Heart right ventricle (tissue), 16 donors: ENCODE results near the gene LARP6. TPM values are rescaled to one million over a fixed set of nuclear protein-coding genes. Genes with fewer than 3 reads are reported as not detected.
"Not testable (repeated sequence)": the region's sequence is repeated elsewhere in the genome, so short reads cannot be mapped to it uniquely, and the experiment has no call there.

ENCODE experiments used
- ATAC-seq, 8 donors: fragments of 200-7000 bp; cut with Tn5 transposase; one replicate each; pipeline ENCODE4 v1.9.1; 2020; ENCODE audit warnings: mild to moderate bottlenecking in 8 of 8, moderate library complexity in 8 of 8, moderate number of reproducible peaks in 1 of 8
- DNase-seq, 2 donors: peaks; one replicate each; pipeline ENCODE4 v3.0.0-alpha.2; 2020
- H3K27ac ChIP-seq, 10 donors: fragments of 200-600 bp; sonication (generic) in 2 of 10; one replicate each; pipeline versions ENCODE4 v1.5.0 to v1.8.0; 2020 to 2022; ENCODE audit warnings: mild to moderate bottlenecking in 3 of 10
- H3K27me3 ChIP-seq, 7 donors: fragments of 200-600 bp; one replicate each; pipeline ENCODE4 v1.8.0; 2021 to 2022; ENCODE audit warnings: mild to moderate bottlenecking in 2 of 7
- H3K36me3 ChIP-seq, 9 donors: fragments of 200-600 bp; sonication (generic) in 1 of 9; one replicate each; pipeline versions ENCODE4 v1.5.0 to v1.8.0; 2020 to 2022; ENCODE audit warnings: mild to moderate bottlenecking in 2 of 9
- H3K4me1 ChIP-seq, 9 donors: fragments of 200-600 bp; sonication (generic) in 1 of 9; one replicate each; pipeline versions ENCODE4 v1.5.0 to v1.8.0; 2020 to 2022; ENCODE audit warnings: mild to moderate bottlenecking in 4 of 9
- H3K4me3 ChIP-seq, 10 donors: fragments of 200-600 bp; sonication (generic) in 2 of 10; one replicate each; pipeline versions ENCODE4 v1.5.0 to v1.8.0; 2020 to 2022; ENCODE audit warnings: mild to moderate bottlenecking in 7 of 10, moderate library complexity in 2 of 10
- H3K9me3 ChIP-seq, 11 donors: fragments of 200-600 bp in 10 of 11; sonication (generic) in 2 of 11; one replicate each; pipeline versions ENCODE4 v1.5.0 to v1.8.0; 2013 to 2022; ENCODE audit warnings: mild to moderate bottlenecking in 2 of 11, control low read depth in 1 of 11, moderate library complexity in 1 of 11
- CTCF ChIP-seq, 9 donors: fragments of 200-600 bp; sonication (generic) in 2 of 9; IDR thresholded peaks; one replicate each; pipeline versions ENCODE4 v1.5.0 to v1.8.0; 2021 to 2022; ENCODE audit warnings: antibody characterized with exemption in 9 of 9, mild to moderate bottlenecking in 5 of 9, moderate library complexity in 1 of 9
- WGBS, 2 donors: extraction: QIAGEN DNeasy Blood & Tissue Kit; methylation state at CpG; one replicate each; pipeline ENCODE4 v1.1.7; 2013; ENCODE audit warnings: inconsistent platforms in 1 of 2; 5-methylcytosine and 5-hydroxymethylcytosine counted together
- intact Hi-C, 10 donors: fragments of 100-400 bp; cut with DNase I; formaldehyde crosslinking; loops; one replicate each; pipeline versions ENCODE4 v1.11.1 to v1.14.2; 2022
- polyA plus RNA-seq, 2 donors: library from polyadenylated mRNA; stranded (reverse); fragments of 200-250 nt; gene quantifications; one replicate each; pipeline ENCODE4 v1.2.3, GENCODE V29; 2013
- total RNA-seq, 10 donors: library from RNA; stranded (reverse); fragmentation: NEBNext Ultra II Directional in 3 of 10; extraction: Animal tissue kit (Norgen Biotek cat#: 25700) in 3 of 10; gene quantifications; one replicate each; pipeline versions ENCODE4 v1.2.1 to v1.2.4, GENCODE V29; 2021 to 2023
- donor health status: Arrhythmogenic right ventricular cardiomyopathy.
- donor health status: ischemic (EF 13 %, LVEDD 7.1; RV severe dilation, severe dysfunction).
- donor health status: healthy with polysubstance abuse.
- donor health status: DM: no; HTN: yes; CAD: no.
- donor health status: DM: no; HTN: no; CAD: no.
- donor health status: ischemic (EF 25% LVEDD 6.9; RV normal size, moderate dysfunction).
- donor health status: ischemic (EF 25% LVEDD 5.7; RV mildly dilated, moderate dysfunction).
- donor health status: healthy.
- donor health status: DM: yes; HTN: yes; CAD: no.
- donor health status: Ischemic cardiomyopathy.
- donor health status: ischemic (EF 35%, LVEDD 5.7; RV mildly dilated, moderate dysfunction).
- donor health status: nonischemic (EF 11% LVEDD 7.7; RV severe dilation, severe dysfunction).
- donor health status: DM: yes; HTN: yes; CAD: no.
- donor health status: PGD.
- donor health status: ischemic (EF 29% LVEDD 5.4; RV normal size, mild dysfunction).
- donor health status: nonischemic (EF 23%, LVEDD 6.1; RV moderate dilation, normal function).

Gene LARP6
- total and polyA plus RNA-seq, 12 donors = 22.8 to 86.2 (median 38.9) TPM

- Histone ChIP-seq H3K4me3 (no peak overlapping the region), H3K36me3 (no peaks in the 10 kb centered on the region), H3K27me3 (no peaks in the 10 kb centered on the region), H3K9me3 (peaks cover 0 to 7% (median 0%) of the 10 kb centered on the region in 11 donors), H3K27ac (no peak overlapping the region), H3K4me1 (no peaks in the 10 kb centered on the region)
- intact Hi-C loops = loop anchor here in 6 of 10 donors (10.0 kb wide), 3 partner anchors 94 to 254 kb away; no protein-coding TSS in a partner anchor
- 98 to 99% methylated on average over 2 of the region's 2 CpGs for WGBS, 2 donors
- DNase-seq (no peak), ATAC-seq (no peak)
- TF ChIP-seq CTCF (IDR thresholded peaks at IDR 0.05) = no peak
Observed at GRCh38 chr15:70818580-70818979, 35.4 kb downstream of the LARP6 start.

DNA sequence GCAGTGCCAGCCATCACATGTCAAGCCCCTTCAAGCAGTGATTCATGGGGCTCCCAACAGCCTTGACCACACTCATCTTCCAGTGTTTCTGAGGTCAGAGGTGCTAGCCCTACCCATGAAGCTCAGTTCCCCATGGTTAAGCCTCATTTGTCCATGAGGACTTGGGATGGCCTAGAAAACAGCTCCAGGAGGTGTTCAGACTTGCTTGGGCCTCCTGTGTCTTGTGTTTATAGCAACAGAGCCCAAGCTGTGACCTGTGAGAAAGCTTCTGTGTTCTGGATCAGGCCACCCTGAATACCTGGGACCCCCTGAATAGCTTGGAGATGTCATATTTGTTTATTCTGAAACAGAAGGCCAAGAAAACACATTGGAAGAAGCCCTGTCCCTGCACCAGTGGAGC is 36.7 kb downstream of the LARP6 start:
- intact Hi-C loops = loop anchor here in 6 of 10 donors (10.0 kb wide), 3 partner anchors 92 to 252 kb away; no protein-coding TSS in a partner anchor
- ATAC-seq (no peak), DNase-seq (no peak)
- no peaks in the 10 kb centered on the region for H3K27me3 ChIP-seq
- no peaks in the 10 kb centered on the region for H3K36me3 ChIP-seq
- H3K4me3 ChIP-seq = no peak overlapping the region
- H3K4me1 ChIP-seq = peaks cover 0 to 1% (median 0%) of the 10 kb centered on the region in 9 donors
- peaks cover 0 to 7% (median 0%) of the 10 kb centered on the region in 11 donors for H3K9me3 ChIP-seq
- no peak for TF ChIP-seq CTCF (IDR thresholded peaks at IDR 0.05)
- no peak overlapping the region for H3K27ac ChIP-seq

GRCh38 chr15:70815604-70816003 is 38.4 kb downstream of the LARP6 start:
- Histone ChIP-seq H3K36me3 (no peaks in the 10 kb centered on the region), H3K4me1 (peaks cover 0 to 10% (median 0%) of the 10 kb centered on the region in 9 donors), H3K27me3 (no peaks in the 10 kb centered on the region), H3K9me3 (peaks cover 0 to 7% (median 0%) of the 10 kb centered on the region in 11 donors), H3K4me3 (no peak overlapping the region), H3K27ac (no peak overlapping the region)
- TF ChIP-seq CTCF (IDR thresholded peaks at IDR 0.05) = no peak
- ATAC-seq (no peak), DNase-seq (no peak)
- intact Hi-C loops = loop anchor here in 6 of 10 donors (2.0 to 10.0 kb wide), 4 partner anchors 91 to 251 kb away; no protein-coding TSS in a partner anchor
- 95 to 97% methylated on average over 5 of the region's 5 CpGs for WGBS, 2 donors

DNA sequence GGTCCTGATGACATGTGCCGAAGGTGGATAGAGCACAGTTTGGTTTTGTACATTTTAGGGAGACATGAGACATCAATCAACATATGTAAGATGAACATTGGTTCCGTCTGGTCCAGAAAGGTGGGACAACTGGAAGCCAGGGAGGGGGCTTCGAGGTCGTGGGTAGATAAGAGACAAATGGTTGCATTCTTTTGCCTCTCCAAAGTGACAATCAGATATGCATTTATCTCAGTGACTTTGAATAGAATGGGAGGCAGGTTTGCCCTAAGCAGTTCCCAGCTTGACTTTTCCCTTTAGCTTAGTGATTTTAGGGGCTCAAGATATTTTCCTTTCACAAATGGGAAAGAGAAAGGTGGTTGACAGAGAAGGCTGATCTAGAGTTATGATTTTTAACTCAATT is 38.9 kb downstream of the LARP6 start:
- WGBS, 2 donors = 65 to 69% methylated on average over 4 of the region's 4 CpGs
- intact Hi-C loops = loop anchor here in 6 of 10 donors (2.0 to 10.0 kb wide), 4 partner anchors 90 to 250 kb away; no protein-coding TSS in a partner anchor

DNA sequence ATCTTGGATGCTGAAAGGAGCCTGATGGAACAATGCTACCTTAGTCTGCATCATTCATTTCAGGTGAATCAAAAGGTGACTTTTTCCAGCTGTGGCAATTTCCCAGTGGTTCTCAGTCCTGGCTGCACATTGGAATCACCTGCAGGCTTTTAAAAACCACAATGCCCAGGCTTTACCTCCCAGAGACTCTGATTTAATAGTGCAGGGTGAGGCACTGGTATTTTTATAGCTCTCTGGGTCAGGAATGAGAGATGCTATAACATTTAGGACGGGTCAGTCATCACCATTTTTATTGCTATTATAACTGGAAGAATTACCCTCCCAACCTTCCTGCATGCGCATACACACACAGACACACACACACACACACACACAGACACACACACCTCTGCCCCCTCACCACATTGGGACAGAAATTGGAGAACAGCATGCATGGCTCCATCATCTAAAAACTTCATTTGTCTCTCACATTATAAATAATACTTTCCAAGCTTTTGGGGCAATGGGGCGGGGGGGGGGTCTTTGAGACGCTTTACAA is 41.1 kb downstream of the LARP6 start:
- no peak overlapping the region for H3K4me3 ChIP-seq
- DNase-seq = no peak
- no peak overlapping the region for H3K27ac ChIP-seq
- intact Hi-C loops = loop anchor here (1.0 to 10.0 kb wide), 9 partner anchors 46 to 248 kb away; no protein-coding TSS in a partner anchor
- H3K9me3 ChIP-seq = no peaks in the 10 kb centered on the region
- H3K27me3 ChIP-seq = no peaks in the 10 kb centered on the region
- H3K4me1 ChIP-seq = peaks cover 0 to 16% (median 4%) of the 10 kb centered on the region in 9 donors
- ATAC-seq = no peak
- 93 to 97% methylated on average over 4 of the region's 4 CpGs for WGBS, 2 donors
- no peak for TF ChIP-seq CTCF (IDR thresholded peaks at IDR 0.05)
- no peaks in the 10 kb centered on the region for H3K36me3 ChIP-seq

More for the DNA sequence above, 38.9 kb downstream of the LARP6 start:
- ATAC-seq, H3K9me3 ChIP-seq, H3K27me3 ChIP-seq, H3K27ac ChIP-seq, H3K4me3 ChIP-seq, DNase-seq, H3K36me3 ChIP-seq: not testable (repeated sequence)
- H3K4me1 ChIP-seq = peaks cover 0 to 10% (median 0%) of the 10 kb centered on the region in 9 donors
